ENCODE results near the gene ZFYVE16.

DNA sequence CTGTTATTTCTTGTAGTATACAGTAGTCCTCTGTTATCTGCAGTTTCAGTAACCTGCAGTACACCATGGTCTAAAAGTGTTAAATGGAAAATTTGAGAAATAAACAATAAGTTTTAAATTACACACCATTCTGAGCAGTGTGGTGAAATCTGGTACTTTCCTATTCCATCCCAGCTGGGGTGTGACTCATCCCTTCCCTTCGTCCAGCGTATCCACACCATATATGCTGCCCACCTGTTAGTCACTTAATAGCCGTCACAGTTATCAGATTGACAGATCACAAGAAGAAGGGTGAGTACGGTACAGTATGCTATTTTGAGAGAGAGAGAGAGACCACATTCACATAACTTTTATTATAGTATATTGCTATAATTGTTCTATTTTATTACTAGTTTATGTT is 109.0 kb downstream of the ZFYVE16 start:
- TF ChIP-seq EZH2 (IDR thresholded peaks at IDR 0.05; ENCODE audit: insufficient read depth, poor library complexity, severe bottlenecking) = no peak
- no peak for TF ChIP-seq EZH2phosphoT487 (IDR thresholded peaks at IDR 0.05; ENCODE audit: insufficient read depth, low read depth)
